Activated CD4-positive, alpha-beta T cell treated with anti-CD3 and anti-CD28 coated beads for 24 hours (primary cell): Measurements from ENCODE around the gene ACOT8.
"Not testable (repeated sequence)": the region's sequence is repeated elsewhere in the genome, so short reads cannot be mapped to it uniquely, and the experiment has no call there.

Source experiments
- DNase-seq, 2 donors: peaks; one replicate each; pipeline ENCODE4 v3.0.0-alpha.2; 2020; ENCODE audit warnings: low read depth in 2 of 2

The ACOT8 gene

DNA sequence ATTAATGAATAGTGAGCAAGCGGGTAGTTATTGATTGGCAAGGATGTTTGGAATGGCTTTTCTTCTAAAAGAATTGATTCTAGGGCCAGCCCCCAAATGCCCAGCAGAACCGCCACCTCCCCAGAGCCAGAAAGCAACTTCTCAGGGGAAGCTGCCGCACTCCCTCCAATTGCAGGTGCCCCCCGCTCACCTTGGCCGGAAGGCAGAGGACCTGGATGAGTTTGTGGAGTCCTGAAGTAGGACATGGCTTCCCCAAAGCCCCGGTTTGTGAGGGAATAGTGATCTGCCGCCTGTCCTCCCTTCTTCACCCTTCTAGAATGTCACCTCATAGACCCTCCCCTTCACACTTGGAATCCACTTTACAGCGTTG is 30.1 kb upstream of the ACOT8 start, which contains the start of gene SPATA25:
Gene SPATA25, minus strand, starts transcription at position 277 of the 370 bp plus-strand sequence. Its CDS starts 32 bp downstream, at position 245.
- DNase-seq, result no peak

DNA sequence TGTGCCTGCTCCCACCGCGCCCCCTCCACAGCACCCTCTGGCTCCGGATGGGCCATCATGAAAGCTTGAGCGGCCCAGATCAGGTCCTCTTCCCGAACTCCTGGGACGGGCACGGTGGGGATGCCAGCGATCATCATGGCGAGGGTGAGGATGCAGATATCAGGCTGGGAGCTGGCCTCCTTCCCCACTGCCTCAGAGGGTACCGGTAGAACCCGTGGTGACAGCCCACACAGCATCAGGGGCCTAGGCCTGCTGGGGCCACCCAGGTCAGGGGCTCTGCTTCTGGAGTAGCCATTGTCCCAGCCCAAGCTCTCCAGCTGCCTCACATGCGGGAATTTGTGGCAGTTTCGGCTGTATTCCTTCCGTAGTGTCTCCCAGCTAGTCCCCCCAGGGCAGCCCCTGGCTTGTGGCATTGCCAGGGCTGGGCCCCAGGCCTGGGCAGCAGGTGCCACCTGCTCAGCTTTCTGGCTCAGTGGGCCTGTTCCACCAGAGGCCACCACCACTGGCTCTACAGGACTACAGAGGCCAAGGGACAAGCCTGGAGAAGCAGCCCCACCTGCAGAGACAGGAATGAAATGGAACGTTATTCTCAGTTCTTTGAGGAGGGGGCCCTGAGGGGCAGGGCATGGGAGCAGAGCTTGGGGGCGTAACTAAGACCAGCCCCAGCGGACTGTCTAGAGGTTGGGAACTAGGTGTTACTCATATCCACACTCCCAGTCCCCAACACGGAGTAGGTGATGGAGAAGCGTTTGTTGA is 29.6 kb upstream of the ACOT8 start:
- DNase-seq, result no peak

GRCh38 chr20:45883100-45883469 is 25.9 kb upstream of the ACOT8 start:
- DNase-seq, result no peak

DNA sequence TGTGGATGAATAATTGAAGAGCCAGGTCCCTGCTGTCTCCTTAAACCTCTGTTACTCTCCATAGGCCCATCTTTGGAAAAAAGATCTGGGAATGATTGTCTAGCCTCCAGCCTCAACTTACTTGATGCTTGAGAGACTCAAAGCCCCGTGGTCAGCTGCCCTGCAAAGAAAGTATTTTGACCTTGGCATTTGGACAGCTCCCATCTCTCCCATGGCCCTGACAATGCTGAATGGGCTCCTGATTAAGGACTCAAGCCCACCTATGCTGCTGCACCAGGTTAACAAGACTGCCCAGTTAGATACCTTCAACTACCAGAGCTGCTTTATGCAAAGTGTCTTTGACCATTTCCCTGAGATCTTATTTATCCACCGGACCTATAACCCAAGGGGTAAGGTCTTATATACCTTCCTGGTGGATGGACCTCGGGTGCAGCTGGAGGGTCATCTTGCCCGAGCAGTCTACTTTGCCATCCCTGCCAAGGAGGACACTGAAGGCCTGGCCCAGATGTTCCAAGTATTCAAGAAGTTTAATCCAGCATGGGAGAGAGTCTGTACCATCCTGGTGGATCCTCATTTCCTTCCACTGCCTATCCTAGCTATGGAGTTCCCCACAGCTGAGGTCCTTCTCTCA is 25.4 kb upstream of the ACOT8 start:
- DNase-seq, result no peak

DNA sequence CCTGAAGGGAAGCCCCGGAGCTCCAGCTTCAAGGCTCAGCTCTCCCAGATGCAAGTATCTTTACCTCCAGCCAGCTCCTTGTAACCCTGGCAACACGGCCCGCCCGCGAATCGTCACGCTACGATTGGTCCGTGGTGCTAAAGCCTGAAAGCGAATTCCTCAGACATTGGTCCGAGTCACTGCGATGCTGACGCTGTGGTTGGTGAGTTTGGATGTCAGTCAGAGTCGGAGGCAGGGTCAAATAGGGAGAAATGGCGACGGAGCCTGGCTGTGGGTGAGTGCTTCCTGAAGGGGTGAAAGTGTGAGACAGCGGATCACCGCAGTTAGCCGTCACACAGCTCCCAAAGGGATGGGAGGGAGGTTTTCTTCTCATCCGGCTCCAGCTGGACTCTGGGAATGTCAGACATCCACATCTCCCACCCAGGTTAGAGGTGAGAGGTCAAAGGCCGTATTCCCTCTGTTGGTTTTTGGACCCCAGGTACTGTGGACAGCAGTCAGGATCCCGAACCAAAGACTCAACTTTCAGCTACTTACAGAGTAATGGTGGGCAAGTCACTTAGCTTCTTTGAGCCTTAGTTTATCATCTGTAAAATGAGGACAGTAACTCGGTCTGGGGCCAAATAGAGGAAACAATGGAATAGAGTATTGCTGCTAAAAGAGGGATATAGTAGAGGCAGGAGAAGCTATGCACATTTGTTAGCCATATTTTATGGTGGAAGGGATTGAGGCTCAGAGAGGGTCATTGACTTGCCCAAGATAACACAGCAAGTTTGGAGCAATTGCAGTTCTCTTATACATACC is 24.0 kb upstream of the ACOT8 start, which contains the start of gene ZSWIM1:
Gene ZSWIM1, plus strand, starts transcription at position 240 of the 801 bp plus-strand sequence. CDS start 1,366 bp downstream, outside the sequence.
- peak; percentile 98 to 99 for DNase-seq

DNA sequence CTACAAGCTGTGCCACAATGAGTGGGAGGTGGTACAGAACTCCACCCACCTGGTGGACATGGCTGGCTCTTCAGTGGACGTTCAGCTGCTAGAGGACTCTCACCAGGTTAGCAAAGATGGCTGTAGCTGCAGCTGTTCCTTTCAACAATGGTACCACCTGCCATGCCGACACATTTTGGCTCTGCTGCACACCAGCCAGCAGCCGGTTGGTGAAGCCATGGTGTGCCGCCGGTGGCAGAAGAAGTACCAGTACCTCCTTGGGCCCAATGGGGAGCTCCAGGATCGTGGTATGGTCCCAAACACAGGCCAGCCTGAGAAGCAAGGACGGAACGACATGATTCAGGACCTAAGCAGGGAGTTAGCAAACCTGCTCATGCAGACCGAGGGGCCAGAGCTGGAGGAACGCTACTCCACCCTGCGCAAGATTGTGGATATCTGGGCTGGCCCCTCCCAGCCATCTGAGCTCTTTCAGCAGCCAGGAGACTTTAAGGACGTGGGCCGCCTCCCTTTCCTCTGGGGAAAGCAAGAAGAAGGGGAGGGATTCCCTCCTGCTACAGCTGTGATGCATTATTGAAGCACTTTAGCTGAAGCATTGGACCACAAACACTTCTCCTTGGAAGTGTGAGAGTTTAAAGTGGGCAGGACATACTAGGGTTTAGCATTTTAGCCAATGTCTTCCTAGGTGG is 21.0 kb upstream of the ACOT8 start:
- DNase-seq, result no peak

DNA sequence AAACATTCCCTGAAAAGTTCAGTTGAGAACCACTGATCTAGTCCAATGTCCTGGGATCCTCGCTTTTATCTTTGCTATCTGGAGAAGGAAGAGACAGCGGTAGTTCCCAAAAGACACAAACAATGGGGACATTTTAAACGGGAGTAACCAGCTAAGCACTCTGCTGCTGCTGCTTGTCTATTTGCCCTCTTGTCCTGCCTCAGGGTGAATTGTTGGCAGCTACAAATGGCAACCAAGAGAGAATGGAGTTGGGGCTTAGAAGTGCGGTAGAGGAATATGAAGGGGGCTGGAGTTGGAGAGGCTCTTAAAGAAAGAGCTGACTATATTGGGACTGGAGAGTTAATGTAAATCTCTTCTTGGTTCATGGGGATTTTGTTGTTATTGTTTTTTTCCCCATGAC is 17.4 kb upstream of the ACOT8 start:
- no peak for DNase-seq

DNA sequence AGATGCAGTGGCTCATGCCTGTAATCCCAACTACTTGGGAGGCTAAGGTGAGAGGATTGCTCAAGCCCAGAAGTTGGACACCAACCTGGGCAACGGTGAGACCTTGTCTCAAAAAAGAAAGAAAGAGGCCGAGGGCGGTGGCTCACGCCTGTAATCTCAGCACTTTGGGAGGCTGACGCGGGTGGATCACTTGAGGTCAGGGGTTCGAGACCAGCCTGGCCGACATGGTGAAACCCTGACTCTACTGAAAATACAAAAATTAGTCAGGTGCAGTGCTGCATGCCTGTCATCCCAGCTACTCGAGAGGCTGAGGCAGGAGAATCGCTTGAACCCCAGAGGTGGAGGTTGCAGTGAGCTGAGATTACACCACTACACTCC is 16.9 kb upstream of the ACOT8 start:
- DNase-seq, result not testable (repeated sequence)

- no peak for DNase-seq
Observed at GRCh38 chr20:45873409-45874103, 16.4 kb upstream of the ACOT8 start.

- no peak for DNase-seq
Observed at GRCh38 chr20:45872626-45873025, 15.4 kb upstream of the ACOT8 start.

- no peak for DNase-seq
Observed at GRCh38 chr20:45867819-45868176, 10.6 kb upstream of the ACOT8 start.

- no peak for DNase-seq
Observed at GRCh38 chr20:45867136-45867818, 10.1 kb upstream of the ACOT8 start.

- no peak for DNase-seq
Observed at GRCh38 chr20:45866454-45866853, 9.3 kb upstream of the ACOT8 start.

DNA sequence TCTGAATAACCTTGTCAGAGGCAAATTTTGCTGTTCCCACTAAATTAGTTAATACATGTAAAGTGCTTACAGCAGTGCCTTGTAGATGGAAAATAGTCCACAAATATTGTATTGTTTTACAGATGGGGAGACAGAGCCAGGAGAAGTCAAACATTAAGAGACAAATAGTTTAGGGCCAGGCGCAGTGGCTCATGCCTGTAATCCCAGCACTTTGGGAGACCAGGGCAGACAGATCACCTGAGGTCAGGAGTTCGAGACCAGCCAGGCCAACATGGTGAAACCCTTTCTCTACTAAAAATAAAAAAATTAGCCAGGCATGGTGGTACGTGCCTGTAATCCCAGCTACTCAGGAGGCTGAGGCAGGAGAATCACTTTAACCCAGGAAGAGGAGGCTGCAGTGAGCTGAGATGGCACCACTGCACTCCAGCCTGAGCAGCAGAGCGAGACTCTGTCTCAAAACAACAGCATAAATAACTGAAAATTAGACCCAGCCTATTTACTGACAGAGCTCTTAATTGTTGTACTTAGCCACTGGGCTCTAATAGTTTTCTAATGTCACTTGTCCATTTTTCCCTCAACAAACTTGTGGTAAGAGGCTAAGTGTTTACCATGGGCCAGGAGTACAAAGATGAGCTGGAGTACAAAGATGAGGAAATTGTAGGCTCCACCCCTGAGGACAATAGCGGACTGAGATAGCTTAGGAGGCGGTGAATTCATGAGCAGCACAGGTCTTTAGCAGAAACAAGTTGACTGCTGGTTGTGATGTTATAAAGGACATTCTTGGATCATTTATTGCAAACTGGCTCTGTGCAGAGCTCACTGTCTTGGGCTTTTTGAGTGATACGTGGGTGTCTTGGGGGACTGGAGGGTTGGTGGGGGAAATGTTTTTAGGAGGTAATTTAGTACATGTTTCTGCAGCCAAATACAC is 6.6 kb upstream of the ACOT8 start:
- no peak for DNase-seq

DNA sequence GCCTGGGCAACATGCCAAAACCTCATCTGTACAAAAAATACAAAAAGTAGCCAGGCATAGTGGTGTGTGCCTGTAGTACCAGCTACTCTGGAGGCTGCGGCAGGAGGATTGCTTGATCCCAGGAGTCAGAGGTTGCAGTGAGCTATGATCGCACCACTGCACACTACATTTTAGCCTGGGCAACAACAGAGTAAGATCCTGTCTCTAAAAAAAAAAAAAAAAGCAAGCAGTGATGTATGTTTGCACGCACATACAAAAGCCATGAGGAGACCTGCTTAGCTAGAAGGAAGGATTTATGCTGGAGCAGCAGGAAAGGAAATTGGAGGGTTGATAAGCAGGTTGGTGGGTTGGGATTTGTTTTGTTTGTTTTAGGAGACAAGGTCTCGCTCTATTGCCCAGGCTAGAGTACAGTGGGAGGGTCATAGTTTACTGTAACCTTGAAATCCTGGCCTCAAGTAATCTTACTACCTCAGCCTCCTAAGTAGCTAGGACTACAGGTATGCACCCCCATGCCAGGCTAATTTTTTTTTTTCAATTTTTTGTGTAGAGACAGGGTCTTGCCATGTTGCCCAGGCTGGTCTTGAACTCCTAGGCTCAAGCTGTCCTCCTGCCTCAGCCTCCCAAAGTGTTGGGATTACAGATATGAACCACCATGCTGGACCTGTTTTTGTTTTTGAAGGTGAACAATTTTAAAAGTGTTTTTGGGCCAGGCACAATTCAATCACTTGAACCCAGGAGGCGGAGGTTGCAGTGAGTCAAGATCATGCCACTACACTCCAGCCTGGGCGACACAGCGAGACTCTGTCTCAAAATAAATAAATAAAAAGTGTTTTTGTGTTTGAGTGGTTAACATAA is 4.3 kb upstream of the ACOT8 start:
- DNase-seq, result no peak

DNA sequence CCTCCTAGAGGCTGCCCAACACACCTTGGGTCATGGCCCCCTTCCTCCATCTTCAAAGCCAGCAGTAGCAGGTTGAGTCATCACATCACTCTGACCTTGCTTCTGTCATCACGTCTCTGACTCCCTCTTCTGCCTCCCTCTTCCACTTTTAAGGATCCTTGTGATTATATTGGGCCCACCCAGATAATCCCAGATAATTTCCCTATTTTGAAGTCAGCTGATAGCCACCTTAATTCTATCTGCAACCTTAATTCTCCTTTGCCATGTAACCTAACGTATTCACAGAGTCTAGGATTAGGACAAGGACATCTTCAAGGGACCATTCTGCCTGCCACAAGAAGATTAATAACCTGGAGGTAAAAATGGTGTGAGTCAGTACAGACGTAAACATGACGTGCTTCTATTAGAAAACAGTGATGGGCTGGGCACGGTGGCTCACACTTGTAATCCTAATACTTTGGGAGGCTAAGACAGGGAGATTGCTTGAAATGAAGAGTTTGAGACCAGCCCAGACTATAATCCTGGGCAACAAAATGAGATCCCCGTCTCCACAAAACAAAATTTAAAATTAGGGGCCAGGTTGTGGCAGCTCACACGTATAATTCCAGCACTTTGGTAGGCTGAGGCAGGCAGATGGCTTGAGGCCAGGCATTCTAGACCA is 3.5 kb upstream of the ACOT8 start:
- DNase-seq, result no peak

DNA sequence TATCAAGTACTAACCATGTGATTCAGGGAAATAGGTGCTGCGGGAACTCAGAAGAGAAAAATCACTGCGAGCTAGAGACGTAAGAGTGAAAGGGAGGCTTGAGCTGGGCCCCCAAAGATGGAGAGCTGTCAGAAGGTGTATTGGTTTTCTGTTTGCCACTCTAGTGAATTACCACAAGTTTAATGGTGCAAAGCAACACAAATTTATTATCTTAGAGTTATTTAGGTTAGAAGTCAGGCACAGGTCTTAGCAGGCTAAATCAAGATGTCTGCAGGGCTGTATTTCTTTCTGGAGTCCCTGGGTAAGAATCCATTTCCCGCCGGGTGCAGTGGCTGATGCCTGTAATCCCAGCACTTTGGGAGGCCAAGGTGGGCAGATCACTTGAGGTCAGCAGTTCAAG is 2.7 kb upstream of the ACOT8 start:
- DNase-seq, result no peak

DNA sequence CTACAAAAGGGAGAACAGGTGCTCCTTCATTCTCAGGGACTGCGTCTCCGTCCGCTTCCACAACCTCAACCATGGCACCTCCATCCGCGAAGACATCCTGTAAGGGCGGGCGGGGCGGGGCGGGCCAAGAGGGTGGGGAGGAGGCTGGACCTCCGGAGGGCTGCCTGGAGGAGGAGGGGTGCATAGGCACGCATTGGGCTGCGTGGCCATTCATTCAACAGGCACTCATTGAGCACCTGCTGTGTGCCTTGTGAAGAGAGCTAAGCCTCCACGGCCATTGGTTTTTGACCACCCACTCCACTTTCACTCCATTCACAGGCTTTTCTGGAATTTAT is 657 bp upstream of the ACOT8 start:
- DNase-seq, result peak in 1 of 2 donors; percentile 24
